HCT116 (cell line): ENCODE data around the gene AQP12B. TPM values are rescaled to one million over a fixed set of nuclear protein-coding genes. Genes with fewer than 3 reads are reported as not detected.

Source experiments
- ATAC-seq: fragments of 200-7000 bp; cut with Tn5 transposase; 2 replicates; pipeline ENCODE4 v1.9.1; 2020; ENCODE audit warnings: mild to moderate bottlenecking, moderate library complexity
- BruUV-seq: library from RNA; stranded (reverse); fragments of 400-500 nt; replicated peaks from 2 replicates; lab custom pipeline; 2021; lab: Mats Ljungman, UMichigan
- CTCF ChIA-PET: fragments of 300-600 bp; sonication (Branson Sonifier 250); formaldehyde crosslinking; loops from one replicate; lab custom pipeline; 2021; ENCODE audit warnings: antibody characterized with exemption; lab: Charles Lee
- POLR2A ChIA-PET: fragments of 300-600, 350-600 bp; sonication (Branson Sonifier 250); formaldehyde crosslinking; loops from one replicate; lab custom pipeline; 2021; ENCODE audit warnings: antibody characterized with exemption; lab: Charles Lee
- RAD21 ChIA-PET, 2 experiments: fragments of 300-600 bp; sonication (Branson Sonifier 250); formaldehyde crosslinking; loops; one replicate each; lab custom pipeline; 2023; ENCODE audit warnings: low total read pairs in 2 of 2; ENCODE audit not compliant: uncharacterized antibody in 2 of 2, unreplicated experiment in 2 of 2, low non-redundant PET in 1 of 2; lab: Charles Lee
- DNase-seq: peaks from one replicate; pipeline ENCODE4 v3.0.0-alpha.2; 2010; ENCODE audit warnings: low read depth, low spot score
- H2AFZ ChIP-seq: fragments of 200-600 bp; shearing (Covaris generic), sonication (generic); 2 replicates; pipeline ENCODE4 v1.6.1; 2017; ENCODE audit warnings: low read depth, mixed run types, mixed read lengths, antibody characterized with exemption, low read length; ENCODE audit not compliant: poor library complexity, severe bottlenecking
- H3K27ac ChIP-seq: 2 replicates; pipeline ENCODE4 v1.5.1; 2012; ENCODE audit warnings: low read depth, low read length
- H3K27me3 ChIP-seq: fragments of 200-600 bp; sonication (generic); 2 replicates; pipeline ENCODE4 v1.6.1; 2016; ENCODE audit warnings: mixed run types, low read length, mixed read lengths; ENCODE audit not compliant: insufficient read depth
- H3K36me3 ChIP-seq, 2 experiments: fragments of 200-500 bp in 1 of 2; fragments of 200-600 bp in 1 of 2; sonication (Bioruptor generic) in 1 of 2; sonication (generic) in 1 of 2; 2 replicates each; pipeline versions ENCODE4 v1.5.1 to v1.6.1; 2014 to 2016; ENCODE audit warnings: low read length in 2 of 2, inconsistent platforms in 1 of 2, mixed read lengths in 1 of 2, mixed run types in 1 of 2; ENCODE audit not compliant: insufficient read depth in 2 of 2, control insufficient read depth in 1 of 2
- H3K4me1 ChIP-seq, 2 experiments: fragments of 200-600 bp in 1 of 2; sonication (generic) in 1 of 2; 2 replicates each; pipeline versions ENCODE4 v1.5.1 to v1.6.1; 2012 to 2017; ENCODE audit warnings: low read length in 2 of 2, inconsistent platforms in 1 of 2, mild to moderate bottlenecking in 1 of 2, mixed read lengths in 1 of 2, mixed run types in 1 of 2, moderate library complexity in 1 of 2; ENCODE audit not compliant: insufficient read depth in 2 of 2, control insufficient read depth in 1 of 2
- H3K4me2 ChIP-seq: fragments of 200-600 bp; sonication (generic); 2 replicates; pipeline ENCODE4 v1.6.1; 2017; ENCODE audit warnings: mixed run types, low read length, mixed read lengths
- H3K4me3 ChIP-seq, 2 experiments: fragments of 200-600 bp in 1 of 2; sonication (generic) in 1 of 2; replicated peaks in 1 of 2; 2 replicates each; pipeline ENCODE4 v1.5.1; 2011 to 2016; ENCODE audit warnings: low read length in 2 of 2, control low read depth in 1 of 2, low read depth in 1 of 2, mild to moderate bottlenecking in 1 of 2, mixed read lengths in 1 of 2, mixed run types in 1 of 2
- H3K79me2 ChIP-seq: fragments of 200-600 bp; sonication (generic); 2 replicates; pipeline ENCODE4 v1.6.1; 2017; ENCODE audit warnings: mild to moderate bottlenecking, mixed run types, low read length, moderate library complexity, mixed read lengths; ENCODE audit not compliant: insufficient read depth
- H3K9ac ChIP-seq: fragments of 200-600 bp; sonication (generic); 2 replicates; pipeline ENCODE4 v1.6.1; 2016; ENCODE audit warnings: low read length, mixed read lengths
- H3K9me2 ChIP-seq: fragments of 200-600 bp; sonication (generic), shearing (Covaris generic); 2 replicates; pipeline ENCODE4 v1.6.1; 2017; ENCODE audit warnings: mixed run types, mild to moderate bottlenecking, moderate library complexity; ENCODE audit not compliant: insufficient read depth
- H3K9me3 ChIP-seq, 2 experiments: fragments of 200-500 bp in 1 of 2; fragments of 200-600 bp in 1 of 2; sonication (Bioruptor generic) in 1 of 2; sonication (generic) in 1 of 2; 2 replicates each; pipeline ENCODE4 v1.6.1; 2014 to 2017; ENCODE audit warnings: low read length in 2 of 2, mixed read lengths in 2 of 2, inconsistent platforms in 1 of 2, low read depth in 1 of 2, mild to moderate bottlenecking in 1 of 2, mixed run types in 1 of 2, moderate library complexity in 1 of 2; ENCODE audit not compliant: control insufficient read depth in 1 of 2, insufficient read depth in 1 of 2
- H4K20me1 ChIP-seq: fragments of 200-600 bp; sonication (generic), shearing (Covaris generic); 2 replicates; pipeline ENCODE4 v1.6.1; 2017; ENCODE audit warnings: mixed run types, mild to moderate bottlenecking, moderate library complexity; ENCODE audit not compliant: insufficient read depth
- CEBPB ChIP-seq: IDR thresholded peaks from 2 replicates; pipeline ENCODE4 v1.6.1; 2012; ENCODE audit warnings: low read depth
- ELF1 ChIP-seq: IDR thresholded peaks from 2 replicates; pipeline ENCODE4 v1.6.1; 2012; ENCODE audit warnings: low read depth, borderline replicate concordance
- JUND ChIP-seq: IDR thresholded peaks from 2 replicates; pipeline ENCODE4 v1.6.1; 2012
- MAX ChIP-seq: IDR thresholded peaks from 2 replicates; pipeline ENCODE4 v1.6.1; 2012
- SIN3A ChIP-seq: IDR thresholded peaks from 2 replicates; pipeline ENCODE4 v1.6.1; 2012; ENCODE audit warnings: low read depth
- YY1 ChIP-seq: IDR thresholded peaks from 2 replicates; pipeline ENCODE4 v1.6.1; 2011; ENCODE audit warnings: low read length, low read depth, moderate library complexity, mild to moderate bottlenecking; ENCODE audit not compliant: insufficient replicate concordance; ENCODE audit errors: extremely low read depth
- ZFX ChIP-seq: fragments of 450-650 bp; IDR thresholded peaks from 2 replicates; pipeline ENCODE4 v1.6.1; 2017
- intact Hi-C: fragments of 100-400 bp; cut with micrococcal nuclease; formaldehyde crosslinking; loops from 2 replicates; pipeline ENCODE4 v1.10.0; 2022
- total RNA-seq: library from RNA; stranded (reverse); gene quantifications from one replicate; pipeline ENCODE4 v1.2.1, GENCODE V29; 2021; ENCODE audit not compliant: unreplicated experiment
- TF ChIP-seq, protein P1 (sequence below), 3 experiments: fragments of 200-600 bp in 1 of 3; sonication (generic) in 1 of 3; IDR thresholded peaks in 2 of 3; conservative IDR thresholded peaks in 1 of 3; 2 replicates each; pipeline ENCODE4 v1.5.1; 2012 to 2017; ENCODE audit warnings: low read depth in 2 of 3, low read length in 2 of 3, antibody characterized with exemption in 1 of 3, borderline replicate concordance in 1 of 3, control low read depth in 1 of 3, mild to moderate bottlenecking in 1 of 3, mixed read lengths in 1 of 3, mixed run types in 1 of 3, moderate library complexity in 1 of 3; ENCODE audit not compliant: insufficient read depth in 1 of 3
- TF ChIP-seq, protein P2 (sequence below): IDR thresholded peaks from 2 replicates; pipeline ENCODE4 v1.6.1; 2012; ENCODE audit warnings: low read depth

AQP12B gene
- total RNA-seq, 1 experiment from 2014 or later: not detected

- TF ChIP-seq JUND: no peak
- TF ChIP-seq ELF1: no peak
- TF ChIP-seq, protein P1, sequence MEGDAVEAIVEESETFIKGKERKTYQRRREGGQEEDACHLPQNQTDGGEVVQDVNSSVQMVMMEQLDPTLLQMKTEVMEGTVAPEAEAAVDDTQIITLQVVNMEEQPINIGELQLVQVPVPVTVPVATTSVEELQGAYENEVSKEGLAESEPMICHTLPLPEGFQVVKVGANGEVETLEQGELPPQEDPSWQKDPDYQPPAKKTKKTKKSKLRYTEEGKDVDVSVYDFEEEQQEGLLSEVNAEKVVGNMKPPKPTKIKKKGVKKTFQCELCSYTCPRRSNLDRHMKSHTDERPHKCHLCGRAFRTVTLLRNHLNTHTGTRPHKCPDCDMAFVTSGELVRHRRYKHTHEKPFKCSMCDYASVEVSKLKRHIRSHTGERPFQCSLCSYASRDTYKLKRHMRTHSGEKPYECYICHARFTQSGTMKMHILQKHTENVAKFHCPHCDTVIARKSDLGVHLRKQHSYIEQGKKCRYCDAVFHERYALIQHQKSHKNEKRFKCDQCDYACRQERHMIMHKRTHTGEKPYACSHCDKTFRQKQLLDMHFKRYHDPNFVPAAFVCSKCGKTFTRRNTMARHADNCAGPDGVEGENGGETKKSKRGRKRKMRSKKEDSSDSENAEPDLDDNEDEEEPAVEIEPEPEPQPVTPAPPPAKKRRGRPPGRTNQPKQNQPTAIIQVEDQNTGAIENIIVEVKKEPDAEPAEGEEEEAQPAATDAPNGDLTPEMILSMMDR (IDR thresholded peaks at IDR 0.05 in 2 of 3, conservative IDR thresholded peaks at IDR 0.05 in 1 of 3; ENCODE audit: borderline replicate concordance in 1 of 3, insufficient read depth in 1 of 3, low read depth in 2 of 3, low read length in 2 of 3): no peak
- no peak for TF ChIP-seq CEBPB
- no peak for TF ChIP-seq SIN3A
- intact Hi-C loops: no loop called here
These were observed 39.0 kb upstream of the AQP12B start for GRCh38 chr2:240721596-240722180.

GRCh38 chr2:240720686-240721595 lies 38.3 kb upstream of the AQP12B start:
- POLR2A ChIA-PET: no interaction called here
- BruUV-seq: no TSS peak
- Histone ChIP-seq H3K9ac (no peak overlapping the region), H3K79me2 (no peaks in the 10 kb centered on the region), H3K36me3 (no peaks in the 10 kb centered on the region), H3K4me1 (no peaks in the 10 kb centered on the region), H3K9me2 (no peaks in the 10 kb centered on the region), H3K4me2 (no peak overlapping the region), H2AFZ (no peak overlapping the region), H3K27ac (no peak overlapping the region), H4K20me1 (no peaks in the 10 kb centered on the region), H3K27me3 (no peaks in the 10 kb centered on the region), H3K4me3 (no peak overlapping the region), H3K9me3 (no peaks in the 10 kb centered on the region)
- DNase-seq: no peak
- CTCF ChIA-PET: no interaction called here
- TF ChIP-seq, protein P2, sequence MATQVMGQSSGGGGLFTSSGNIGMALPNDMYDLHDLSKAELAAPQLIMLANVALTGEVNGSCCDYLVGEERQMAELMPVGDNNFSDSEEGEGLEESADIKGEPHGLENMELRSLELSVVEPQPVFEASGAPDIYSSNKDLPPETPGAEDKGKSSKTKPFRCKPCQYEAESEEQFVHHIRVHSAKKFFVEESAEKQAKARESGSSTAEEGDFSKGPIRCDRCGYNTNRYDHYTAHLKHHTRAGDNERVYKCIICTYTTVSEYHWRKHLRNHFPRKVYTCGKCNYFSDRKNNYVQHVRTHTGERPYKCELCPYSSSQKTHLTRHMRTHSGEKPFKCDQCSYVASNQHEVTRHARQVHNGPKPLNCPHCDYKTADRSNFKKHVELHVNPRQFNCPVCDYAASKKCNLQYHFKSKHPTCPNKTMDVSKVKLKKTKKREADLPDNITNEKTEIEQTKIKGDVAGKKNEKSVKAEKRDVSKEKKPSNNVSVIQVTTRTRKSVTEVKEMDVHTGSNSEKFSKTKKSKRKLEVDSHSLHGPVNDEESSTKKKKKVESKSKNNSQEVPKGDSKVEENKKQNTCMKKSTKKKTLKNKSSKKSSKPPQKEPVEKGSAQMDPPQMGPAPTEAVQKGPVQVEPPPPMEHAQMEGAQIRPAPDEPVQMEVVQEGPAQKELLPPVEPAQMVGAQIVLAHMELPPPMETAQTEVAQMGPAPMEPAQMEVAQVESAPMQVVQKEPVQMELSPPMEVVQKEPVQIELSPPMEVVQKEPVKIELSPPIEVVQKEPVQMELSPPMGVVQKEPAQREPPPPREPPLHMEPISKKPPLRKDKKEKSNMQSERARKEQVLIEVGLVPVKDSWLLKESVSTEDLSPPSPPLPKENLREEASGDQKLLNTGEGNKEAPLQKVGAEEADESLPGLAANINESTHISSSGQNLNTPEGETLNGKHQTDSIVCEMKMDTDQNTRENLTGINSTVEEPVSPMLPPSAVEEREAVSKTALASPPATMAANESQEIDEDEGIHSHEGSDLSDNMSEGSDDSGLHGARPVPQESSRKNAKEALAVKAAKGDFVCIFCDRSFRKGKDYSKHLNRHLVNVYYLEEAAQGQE: no peak
- TF ChIP-seq, protein P1 (IDR thresholded peaks at IDR 0.05 in 2 of 3, conservative IDR thresholded peaks at IDR 0.05 in 1 of 3; ENCODE audit: borderline replicate concordance in 1 of 3, insufficient read depth in 1 of 3, low read depth in 2 of 3, low read length in 2 of 3): no peak
- TF ChIP-seq ZFX (no peak), YY1 (no peak), MAX (no peak)
- RAD21 ChIA-PET: no interaction called here
- ATAC-seq: no peak
- intact Hi-C loops: no loop called here

More at GRCh38 chr2:240721596-240722180, 39.0 kb upstream of the AQP12B start:
- Histone ChIP-seq H3K9me2 (no peaks in the 10 kb centered on the region), H3K4me1 (no peaks in the 10 kb centered on the region), H3K27me3 (no peaks in the 10 kb centered on the region), H3K79me2 (no peaks in the 10 kb centered on the region), H3K4me2 (no peak overlapping the region), H4K20me1 (no peaks in the 10 kb centered on the region), H3K36me3 (no peaks in the 10 kb centered on the region), H3K9me3 (no peaks in the 10 kb centered on the region), H2AFZ (no peak overlapping the region), H3K4me3 (no peak overlapping the region), H3K9ac (no peak overlapping the region), H3K27ac (no peak overlapping the region)
- ChIA-PET POLR2A (no interaction called here), RAD21 (no interaction called here), CTCF (no interaction called here)
- no peak for DNase-seq
- no peak for ATAC-seq
- BruUV-seq: no TSS peak
